CD4-positive, alpha-beta memory T cell (primary cell): ENCODE measurements around the gene AK1. TPM values are rescaled to one million over a fixed set of nuclear protein-coding genes. Genes with fewer than 3 reads are reported as not detected.

Experiments used
- CTCF ChIA-PET: fragments of 350-600 bp; sonication (Branson Sonifier 250); formaldehyde crosslinking; loops from one replicate; lab custom pipeline; 2021; ENCODE audit warnings: inconsistent platforms; ENCODE audit not compliant: partially characterized antibody; lab: Charles Lee
- POLR2A ChIA-PET: fragments of 350-600 bp; sonication (Branson Sonifier 250); formaldehyde crosslinking; loops from one replicate; lab custom pipeline; 2021; ENCODE audit not compliant: partially characterized antibody; lab: Charles Lee
- DNase-seq, 5 donors: peaks; one replicate each; pipeline versions ENCODE4 v3.0.0 to v3.0.0-alpha.2; 2020 to 2022; ENCODE audit warnings: mixed read lengths in 1 of 5
- H3K27ac ChIP-seq: one replicate; pipeline ENCODE4 v1.7.0; 2013; ENCODE audit warnings: low read depth, low read length
- H3K27me3 ChIP-seq: 2 replicates; pipeline ENCODE4 v1.7.0; 2013; ENCODE audit warnings: mild to moderate bottlenecking, low read length, moderate library complexity; ENCODE audit not compliant: insufficient read depth
- H3K36me3 ChIP-seq: 2 replicates; pipeline ENCODE4 v1.7.0; 2013; ENCODE audit warnings: mild to moderate bottlenecking, low read length, moderate library complexity; ENCODE audit not compliant: insufficient read depth
- H3K4me1 ChIP-seq: 2 replicates; pipeline ENCODE4 v1.7.0; 2013; ENCODE audit warnings: mild to moderate bottlenecking, low read length, moderate library complexity; ENCODE audit not compliant: insufficient read depth
- H3K4me3 ChIP-seq, 2 donors: one replicate each; pipeline ENCODE4 v1.7.0; 2013; ENCODE audit warnings: low read length in 2 of 2, mild to moderate bottlenecking in 1 of 2
- H3K9me3 ChIP-seq, 2 donors: one replicate each; pipeline ENCODE4 v1.7.0; 2013; ENCODE audit warnings: low read length in 2 of 2, control low read depth in 1 of 2; ENCODE audit not compliant: control insufficient read depth in 1 of 2
- H3K27ac Mint-ChIP-seq, 7 donors: one replicate each; pipeline ENCODE4 v1.8.0; 2020 to 2021; ENCODE audit warnings: mixed read lengths in 7 of 7, mild to moderate bottlenecking in 6 of 7, inconsistent platforms in 3 of 7, moderate library complexity in 3 of 7
- H3K27me3 Mint-ChIP-seq, 2 donors: one replicate each; pipeline ENCODE4 v1.8.0; 2020 to 2021; ENCODE audit warnings: mixed read lengths in 2 of 2
- H3K36me3 Mint-ChIP-seq, 2 donors: one replicate each; pipeline ENCODE4 v1.8.0; 2020 to 2021; ENCODE audit warnings: mixed read lengths in 2 of 2, inconsistent platforms in 1 of 2, mild to moderate bottlenecking in 1 of 2
- H3K4me1 Mint-ChIP-seq, 4 donors: one replicate each; pipeline ENCODE4 v1.8.0; 2020 to 2021; ENCODE audit warnings: mixed read lengths in 4 of 4, mild to moderate bottlenecking in 1 of 4
- H3K4me3 Mint-ChIP-seq, 8 donors: one replicate each; pipeline ENCODE4 v1.8.0; 2020 to 2021; ENCODE audit warnings: mixed read lengths in 8 of 8, mild to moderate bottlenecking in 7 of 8, moderate library complexity in 6 of 8, inconsistent platforms in 3 of 8
- H3K9me3 Mint-ChIP-seq, 8 donors: one replicate each; pipeline ENCODE4 v1.8.0; 2020 to 2021; ENCODE audit warnings: mixed read lengths in 8 of 8, mild to moderate bottlenecking in 5 of 8, inconsistent platforms in 3 of 8, moderate library complexity in 1 of 8
- intact Hi-C: fragments of 100-400 bp; cut with micrococcal nuclease; formaldehyde crosslinking; loops from one replicate; pipeline ENCODE4 v1.15.1; 2023
- polyA plus RNA-seq, 2 donors: library from polyadenylated mRNA; unstranded; fragments of 300-500 nt; fragmentation: Illumina TruSeq; gene quantifications; one replicate each; pipeline ENCODE4 v1.2.3, GENCODE V29; 2021
- total RNA-seq, 2 experiments: library from RNA; stranded (reverse); gene quantifications; one replicate each; pipeline ENCODE4 v1.2.3, GENCODE V29; 2021

Gene AK1
- total and polyA plus RNA-seq, 4 experiments from 2014 or later, result 0.53 to 62.7 (median 58.1) TPM; not detected in 1

DNA sequence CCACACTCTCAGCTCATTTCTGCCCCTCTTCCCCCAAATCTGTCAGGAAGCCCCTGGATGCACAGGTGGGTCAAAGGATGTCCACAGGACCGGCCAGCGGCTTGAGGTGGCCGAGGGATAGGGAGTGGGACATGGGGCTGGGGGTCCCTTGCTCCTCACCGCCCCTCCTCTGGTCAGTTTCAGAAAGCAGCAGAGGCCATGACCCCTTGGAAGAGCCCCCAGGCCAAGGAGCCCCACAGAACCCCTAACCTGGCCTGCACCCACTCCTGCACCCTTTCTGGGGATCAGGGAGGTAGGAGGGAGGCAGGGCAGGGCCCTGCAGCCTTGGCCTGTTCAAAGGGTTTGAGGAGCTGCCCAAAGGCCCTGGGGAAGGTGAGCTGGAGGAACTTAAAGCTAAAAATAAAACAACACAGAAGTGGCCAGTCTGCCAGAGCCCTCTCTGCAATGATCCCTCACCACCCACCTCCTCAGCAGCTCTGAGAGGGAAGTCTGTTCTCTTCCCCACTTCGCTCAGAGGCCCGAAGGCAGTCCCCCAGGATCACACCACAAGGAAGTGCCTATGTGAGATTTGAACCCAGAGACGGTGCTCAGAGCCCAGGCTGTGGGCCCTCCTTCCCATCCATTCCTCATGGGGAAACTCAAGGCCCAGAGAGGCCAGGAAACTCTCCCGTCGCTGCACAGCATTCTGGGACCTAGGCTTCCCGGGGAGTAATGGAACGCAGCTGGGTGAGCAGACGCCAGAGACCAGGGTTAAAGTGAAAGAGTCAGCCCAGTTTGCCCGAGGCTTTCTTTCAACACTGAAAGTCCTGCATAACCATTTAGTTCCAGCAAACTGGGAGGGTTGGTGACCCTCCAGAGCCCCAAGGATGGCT is 23.9 kb downstream of the AK1 start:
- Mint-ChIP-seq H3K4me1 (peaks cover 6 to 39% (median 26%) of the 10 kb centered on the region in 4 donors), H3K27ac (peak overlapping the region; percentile 47 to 94 (median 91))

DNA sequence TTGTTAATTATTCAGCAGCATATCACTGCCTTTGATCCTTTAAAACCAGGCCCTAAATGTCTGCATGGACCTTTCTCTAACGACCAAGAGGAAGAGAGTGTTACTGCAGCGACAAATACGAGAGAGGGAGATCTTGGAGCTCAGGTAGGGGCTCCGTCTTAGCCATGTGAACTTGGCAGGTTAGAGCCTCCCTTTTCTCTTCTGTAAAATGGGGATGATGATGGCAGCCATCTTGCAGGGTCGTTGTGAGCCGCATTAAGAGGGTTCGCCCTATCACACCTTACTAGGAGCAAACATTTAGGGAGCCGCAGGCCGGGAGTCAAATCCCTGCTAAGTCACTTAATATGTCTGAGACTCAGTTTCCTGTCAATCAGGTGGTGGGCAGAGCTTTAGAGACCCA is 24.6 kb downstream of the AK1 start:
- H3K4me3 Mint-ChIP-seq, result peak overlapping the region in 7 of 8 donors; percentile 40 to 90 (median 58)
- H3K9me3 Mint-ChIP-seq, result peaks cover 0 to 23% (median 13%) of the 10 kb centered on the region in 8 donors
- no peak for DNase-seq
- intact Hi-C loops, result no loop called here
- peaks cover 12 to 18% of the 10 kb centered on the region in 2 donors for H3K36me3 Mint-ChIP-seq
- Histone ChIP-seq H3K9me3 (peaks cover 0 to 16% of the 10 kb centered on the region in 2 donors), H3K27ac (no peak overlapping the region), H3K27me3 (no peaks in the 10 kb centered on the region), H3K4me1 (peaks cover 33% of the 10 kb centered on the region), H3K4me3 (no peak overlapping the region), H3K36me3 (no peaks in the 10 kb centered on the region)
- peaks cover 6 to 38% (median 25%) of the 10 kb centered on the region in 4 donors for H3K4me1 Mint-ChIP-seq
- peak overlapping the region in 4 of 7 donors; percentile 12 to 86 (median 40) for H3K27ac Mint-ChIP-seq
- CTCF ChIA-PET, result interaction anchor here (0.8 to 4.4 kb wide), 5 partner anchors 10 to 89 kb away, joined by 3 to 21 read pairs (median 3); no protein-coding TSS in a partner anchor
- POLR2A ChIA-PET, result interaction anchor here (1.2 to 1.5 kb wide), 3 partner anchors 17 to 68 kb away, joined by 3 to 4 read pairs (median 4); partner anchors contain the start of gene CDK9
- H3K27me3 Mint-ChIP-seq, result peaks cover 0 to 2% of the 10 kb centered on the region in 2 donors

More for the DNA sequence above, 23.9 kb downstream of the AK1 start:
- peak overlapping the region; percentile 21 to 54 for H3K4me3 ChIP-seq
- peaks cover 0 to 2% of the 10 kb centered on the region in 2 donors for H3K27me3 Mint-ChIP-seq
- H3K36me3 Mint-ChIP-seq, result peaks cover 12 to 16% of the 10 kb centered on the region in 2 donors
- peak in 1 of 5 donors; percentile 10 for DNase-seq
- no peaks in the 10 kb centered on the region for H3K36me3 ChIP-seq
- CTCF ChIA-PET, result interaction anchor here (0.9 to 4.4 kb wide), 4 partner anchors 10 to 59 kb away, joined by 3 to 21 read pairs (median 6); no protein-coding TSS in a partner anchor
- H3K27ac ChIP-seq, result peak overlapping the region; percentile 51
- H3K4me3 Mint-ChIP-seq, result peak overlapping the region; percentile 85 to 90 (median 88)
- peaks cover 33% of the 10 kb centered on the region for H3K4me1 ChIP-seq
- peaks cover 0 to 16% of the 10 kb centered on the region in 2 donors for H3K9me3 ChIP-seq
- no peaks in the 10 kb centered on the region for H3K27me3 ChIP-seq
- H3K9me3 Mint-ChIP-seq, result peaks cover 0 to 19% (median 12%) of the 10 kb centered on the region in 8 donors
- POLR2A ChIA-PET, result interaction anchor here (0.9 to 1.5 kb wide), 7 partner anchors 10 to 77 kb away, joined by 3 to 8 read pairs (median 4); partner anchors contain the start of genes CDK9, FPGS and SH2D3C
- intact Hi-C loops, result no loop called here

DNA sequence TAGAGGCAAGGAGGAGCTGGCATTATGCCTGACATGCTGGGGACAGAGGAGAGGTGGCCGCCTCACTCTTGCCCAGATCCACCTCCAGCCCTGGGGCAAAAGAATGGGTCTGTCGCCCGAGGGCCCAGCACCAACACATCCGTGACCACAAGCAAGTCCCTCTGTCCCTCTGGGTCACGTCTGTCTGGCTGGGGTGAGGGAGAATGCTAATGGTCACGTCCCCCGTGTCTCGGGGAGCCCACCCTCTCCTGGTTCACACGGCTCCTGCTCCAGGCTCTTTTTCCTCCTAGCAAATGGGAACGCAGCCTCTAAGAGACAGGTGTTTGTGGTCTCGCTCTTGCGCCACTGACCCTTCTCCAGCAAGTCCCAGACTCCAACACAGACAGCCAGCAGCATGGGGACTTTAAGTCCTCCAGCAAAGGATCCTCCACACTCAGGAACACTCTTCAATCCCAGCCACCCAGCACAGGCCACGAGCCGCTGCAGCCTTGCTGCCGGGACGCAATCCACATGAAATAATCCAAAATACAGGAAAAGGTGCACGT is 27.1 kb downstream of the AK1 start:
- H3K4me3 Mint-ChIP-seq, result no peak overlapping the region
- POLR2A ChIA-PET, result no interaction called here
- peaks cover 12 to 18% of the 10 kb centered on the region in 2 donors for H3K36me3 Mint-ChIP-seq
- peak overlapping the region in 1 of 7 donors; percentile 36 for H3K27ac Mint-ChIP-seq
- CTCF ChIA-PET, result no interaction called here
- Histone ChIP-seq H3K4me3 (no peak overlapping the region), H3K27me3 (no peaks in the 10 kb centered on the region), H3K9me3 (peaks cover 0 to 16% of the 10 kb centered on the region in 2 donors), H3K36me3 (no peaks in the 10 kb centered on the region), H3K27ac (no peak overlapping the region), H3K4me1 (peaks cover 25% of the 10 kb centered on the region)
- H3K9me3 Mint-ChIP-seq, result peaks cover 0 to 23% (median 13%) of the 10 kb centered on the region in 8 donors
- peaks cover 3 to 30% (median 18%) of the 10 kb centered on the region in 4 donors for H3K4me1 Mint-ChIP-seq
- H3K27me3 Mint-ChIP-seq, result no peaks in the 10 kb centered on the region
- DNase-seq, result no peak
- intact Hi-C loops, result no loop called here

DNA sequence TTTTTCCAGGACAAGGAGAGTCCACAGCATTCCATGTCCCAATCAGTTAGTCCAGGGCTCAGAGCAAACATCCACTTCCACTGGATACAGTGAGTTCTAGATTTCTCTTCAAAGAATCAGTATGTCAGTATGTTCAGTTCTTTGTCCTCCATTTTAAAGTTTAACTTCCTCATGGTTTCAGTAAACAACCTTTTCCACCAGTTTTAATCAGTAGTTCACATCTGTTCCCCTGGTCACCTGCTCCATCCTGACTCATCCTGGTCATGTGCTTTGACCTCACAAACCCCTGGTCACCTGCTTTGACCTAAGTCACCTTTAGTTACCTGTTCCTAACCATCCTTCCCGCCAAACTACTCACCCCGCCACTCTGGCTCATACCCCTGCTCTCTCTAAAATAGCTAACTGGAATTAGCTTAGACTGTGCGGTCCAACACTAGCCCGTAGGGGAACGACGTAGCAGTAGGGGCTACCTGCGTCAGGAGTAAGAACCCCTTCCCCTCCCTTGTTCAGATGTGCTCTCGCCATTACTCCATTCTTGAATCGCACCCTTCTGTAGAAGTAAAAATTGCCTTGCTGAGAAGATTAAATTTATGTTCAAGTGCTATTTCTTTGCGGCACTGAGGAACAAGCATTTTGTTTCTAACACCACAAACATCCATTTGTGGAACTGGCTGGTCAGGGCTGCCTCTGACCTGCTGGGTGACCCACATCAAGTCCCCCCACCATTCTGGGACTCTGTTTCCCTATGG is 28.5 kb downstream of the AK1 start:
- peaks cover 3 to 22% (median 14%) of the 10 kb centered on the region in 4 donors for H3K4me1 Mint-ChIP-seq
- H3K27ac Mint-ChIP-seq, result peak overlapping the region in 3 of 7 donors; percentile 12 to 30 (median 15)
- H3K36me3 ChIP-seq, result no peaks in the 10 kb centered on the region
- peaks cover 0 to 16% of the 10 kb centered on the region in 2 donors for H3K9me3 ChIP-seq
- no peak overlapping the region for H3K27ac ChIP-seq
- no peak for DNase-seq
- H3K4me3 ChIP-seq, result no peak overlapping the region
- peaks cover 11 to 18% of the 10 kb centered on the region in 2 donors for H3K36me3 Mint-ChIP-seq
- H3K9me3 Mint-ChIP-seq, result peaks cover 0 to 23% (median 13%) of the 10 kb centered on the region in 8 donors
- H3K27me3 ChIP-seq, result no peaks in the 10 kb centered on the region
- ChIA-PET POLR2A (no interaction called here), CTCF (interaction anchor here (2.5 kb wide), 1 partner anchor 21 kb away, joined by 8 read pairs; no protein-coding TSS in a partner anchor)
- no peak overlapping the region for H3K4me3 Mint-ChIP-seq
- H3K4me1 ChIP-seq, result peaks cover 18% of the 10 kb centered on the region
- H3K27me3 Mint-ChIP-seq, result no peaks in the 10 kb centered on the region
- intact Hi-C loops, result no loop called here

DNA sequence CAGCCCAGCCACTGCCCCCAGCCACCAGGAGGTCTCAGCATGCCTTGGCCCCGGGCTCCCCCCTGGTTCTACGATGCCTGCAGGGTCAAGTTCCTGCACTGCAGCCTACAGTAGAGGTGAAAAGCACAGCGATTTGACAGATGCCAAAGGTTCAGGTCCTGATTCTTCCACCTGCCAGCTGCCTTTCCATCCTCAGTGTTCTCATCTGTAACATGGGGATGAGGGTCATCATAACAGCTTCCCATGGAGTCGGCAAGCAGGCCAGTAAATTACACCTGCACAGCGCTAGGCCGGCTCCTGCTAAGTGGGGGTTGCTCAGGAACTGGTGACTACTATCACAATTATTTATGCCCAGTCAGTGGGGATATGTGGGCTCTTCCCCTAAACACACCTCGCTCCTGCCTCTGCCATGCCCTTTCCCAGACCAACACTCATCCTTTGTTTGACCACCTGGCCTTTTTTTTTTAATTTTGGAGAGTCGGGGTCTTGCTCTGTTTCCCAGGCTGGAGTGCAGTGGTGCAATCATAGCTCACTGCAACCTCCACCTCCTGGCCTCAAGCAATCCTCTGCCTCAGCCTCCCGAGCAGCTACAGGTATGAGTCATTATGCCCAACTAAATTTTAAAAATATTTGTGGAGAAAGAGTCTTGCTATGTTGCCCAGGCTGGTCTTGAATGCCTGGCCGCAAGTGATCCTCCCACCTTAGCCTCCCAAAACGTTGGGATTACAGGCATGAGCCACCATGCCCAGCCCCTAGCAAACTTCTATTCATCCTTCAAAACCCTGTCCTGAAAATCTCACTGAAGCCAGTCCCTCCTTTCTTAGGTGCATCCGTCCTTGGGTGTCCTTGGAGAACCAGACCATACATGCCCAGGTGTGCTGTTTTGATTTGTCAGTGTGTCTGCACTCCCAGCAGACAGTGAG is 29.4 kb downstream of the AK1 start:
- ChIA-PET CTCF (interaction anchor here (2.5 kb wide), 1 partner anchor 22 kb away, joined by 8 read pairs; no protein-coding TSS in a partner anchor), POLR2A (interaction anchor here (1.1 to 1.5 kb wide), 2 partner anchors 10 to 13 kb away, joined by 3 to 4 read pairs; no protein-coding TSS in a partner anchor)
- Histone ChIP-seq H3K36me3 (no peaks in the 10 kb centered on the region), H3K27ac (no peak overlapping the region), H3K27me3 (no peaks in the 10 kb centered on the region), H3K4me3 (no peak overlapping the region), H3K4me1 (peaks cover 11% of the 10 kb centered on the region), H3K9me3 (peaks cover 0 to 16% of the 10 kb centered on the region in 2 donors)
- Mint-ChIP-seq H3K27me3 (no peaks in the 10 kb centered on the region), H3K4me1 (peaks cover 3 to 17% (median 10%) of the 10 kb centered on the region in 4 donors), H3K36me3 (peaks cover 9 to 18% of the 10 kb centered on the region in 2 donors), H3K9me3 (peaks cover 0 to 23% (median 13%) of the 10 kb centered on the region in 8 donors), H3K27ac (no peak overlapping the region), H3K4me3 (no peak overlapping the region)
- intact Hi-C loops, result no loop called here
- DNase-seq, result no peak

DNA sequence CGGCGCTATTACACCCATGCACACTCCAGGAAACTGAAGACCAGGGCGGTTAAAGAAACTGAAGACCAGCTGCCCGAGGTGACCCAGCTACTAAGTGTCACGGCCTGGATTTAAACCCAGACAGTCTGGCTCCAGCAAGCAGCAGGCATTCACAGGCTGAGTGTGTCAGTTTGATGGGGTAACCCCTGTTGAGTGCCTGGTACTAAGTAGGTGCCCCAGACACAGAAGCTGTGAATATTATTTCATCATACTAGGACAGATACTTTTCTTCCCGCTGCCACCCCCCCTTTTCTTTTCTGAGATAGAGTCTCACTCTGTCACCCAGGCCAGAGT is 30.3 kb downstream of the AK1 start:
- Mint-ChIP-seq H3K27me3 (no peaks in the 10 kb centered on the region), H3K4me3 (no peak overlapping the region), H3K27ac (no peak overlapping the region), H3K4me1 (peaks cover 2 to 8% (median 5%) of the 10 kb centered on the region in 4 donors), H3K9me3 (peaks cover 0 to 23% (median 13%) of the 10 kb centered on the region in 8 donors), H3K36me3 (peaks cover 9 to 18% of the 10 kb centered on the region in 2 donors)
- H3K36me3 ChIP-seq, result no peaks in the 10 kb centered on the region
- no peak for DNase-seq
- POLR2A ChIA-PET, result interaction anchor here (1.1 to 1.5 kb wide), 2 partner anchors 9 to 14 kb away, joined by 3 to 4 read pairs; no protein-coding TSS in a partner anchor
- no peak overlapping the region for H3K4me3 ChIP-seq
- no peak overlapping the region for H3K27ac ChIP-seq
- intact Hi-C loops, result no loop called here
- CTCF ChIA-PET, result interaction anchor here (2.5 kb wide), 1 partner anchor 23 kb away, joined by 8 read pairs; no protein-coding TSS in a partner anchor
- peaks cover 5% of the 10 kb centered on the region for H3K4me1 ChIP-seq
- H3K9me3 ChIP-seq, result peaks cover 0 to 16% of the 10 kb centered on the region in 2 donors
- H3K27me3 ChIP-seq, result no peaks in the 10 kb centered on the region
